ENCODE results near the gene PTH1R. TPM values are rescaled to one million over a fixed set of nuclear protein-coding genes. Genes with fewer than 3 reads are reported as not detected.

PTH1R gene
- polyA plus RNA-seq, 2 of the 4 experiments (the other 2 are of a cell fraction), result 0.45 to 0.53 TPM

- WGBS (ENCODE audit: missing lambda C conversion rate), result 82% methylated on average over 5 of the region's 6 CpGs
Measured at GRCh38 chr3:46894256-46894655, 16.7 kb downstream of the PTH1R start.

DNA sequence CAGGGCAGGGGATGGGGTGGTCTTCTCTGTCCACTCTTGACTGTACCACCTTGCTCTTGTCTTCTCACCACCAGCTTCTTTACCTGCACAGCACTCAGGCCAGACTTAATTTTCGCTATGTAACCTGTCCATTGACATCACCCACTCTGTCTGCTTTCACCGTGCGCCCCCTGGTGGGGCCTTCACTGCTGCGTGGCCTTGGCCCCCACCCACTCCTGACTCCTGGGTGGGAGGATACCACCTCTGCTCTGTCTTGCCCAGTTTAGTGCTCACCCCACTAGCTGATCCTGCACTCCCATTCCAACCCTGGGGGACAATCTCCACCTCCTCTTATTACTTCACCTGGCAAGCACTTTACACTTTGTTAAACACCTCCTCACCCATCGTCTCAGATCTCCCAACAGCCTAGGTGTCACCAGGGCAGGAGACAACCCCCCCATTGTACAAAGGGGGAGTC, 17.7 kb downstream of the PTH1R start:
- Histone ChIP-seq H3K9me3 (no peaks in the 10 kb centered on the region), H3K4me3 (no peak overlapping the region), H3K4me1 (peaks cover 9% of the 10 kb centered on the region; the same call in 1 of the 3 replicates), H3K4me2 (peak overlapping the region; percentile 18; the same call in 1 of the 3 replicates), H3K27ac (no peak overlapping the region)
- CTCF ChIA-PET, result interaction anchor here (0.6 to 5.3 kb wide), 27 partner anchors 9 to 1710 kb away, joined by 3 to 46 read pairs (median 5); partner anchors contain the start of genes MYL3, PTH1R and TMIE
- DNase-seq (ENCODE audit: low read depth in 1 of 2, low spot score in 1 of 2), result peak; percentile 53 to 58
- no peak for TF ChIP-seq NPAS2 (CRISPR knock-in tag; IDR thresholded peaks at IDR 0.05; ENCODE audit: borderline replicate concordance)
- TF ChIP-seq, protein P1, sequence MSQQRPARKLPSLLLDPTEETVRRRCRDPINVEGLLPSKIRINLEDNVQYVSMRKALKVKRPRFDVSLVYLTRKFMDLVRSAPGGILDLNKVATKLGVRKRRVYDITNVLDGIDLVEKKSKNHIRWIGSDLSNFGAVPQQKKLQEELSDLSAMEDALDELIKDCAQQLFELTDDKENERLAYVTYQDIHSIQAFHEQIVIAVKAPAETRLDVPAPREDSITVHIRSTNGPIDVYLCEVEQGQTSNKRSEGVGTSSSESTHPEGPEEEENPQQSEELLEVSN (IDR thresholded peaks at IDR 0.05; ENCODE audit: borderline replicate concordance, low read depth), result no peak
- TF ChIP-seq TFCP2L1 (CRISPR knock-in tag; IDR thresholded peaks at IDR 0.05), result no peak
- TF ChIP-seq GATA3 (IDR thresholded peaks at IDR 0.05; ENCODE audit: borderline replicate concordance), result no peak
- TF ChIP-seq, protein P2, sequence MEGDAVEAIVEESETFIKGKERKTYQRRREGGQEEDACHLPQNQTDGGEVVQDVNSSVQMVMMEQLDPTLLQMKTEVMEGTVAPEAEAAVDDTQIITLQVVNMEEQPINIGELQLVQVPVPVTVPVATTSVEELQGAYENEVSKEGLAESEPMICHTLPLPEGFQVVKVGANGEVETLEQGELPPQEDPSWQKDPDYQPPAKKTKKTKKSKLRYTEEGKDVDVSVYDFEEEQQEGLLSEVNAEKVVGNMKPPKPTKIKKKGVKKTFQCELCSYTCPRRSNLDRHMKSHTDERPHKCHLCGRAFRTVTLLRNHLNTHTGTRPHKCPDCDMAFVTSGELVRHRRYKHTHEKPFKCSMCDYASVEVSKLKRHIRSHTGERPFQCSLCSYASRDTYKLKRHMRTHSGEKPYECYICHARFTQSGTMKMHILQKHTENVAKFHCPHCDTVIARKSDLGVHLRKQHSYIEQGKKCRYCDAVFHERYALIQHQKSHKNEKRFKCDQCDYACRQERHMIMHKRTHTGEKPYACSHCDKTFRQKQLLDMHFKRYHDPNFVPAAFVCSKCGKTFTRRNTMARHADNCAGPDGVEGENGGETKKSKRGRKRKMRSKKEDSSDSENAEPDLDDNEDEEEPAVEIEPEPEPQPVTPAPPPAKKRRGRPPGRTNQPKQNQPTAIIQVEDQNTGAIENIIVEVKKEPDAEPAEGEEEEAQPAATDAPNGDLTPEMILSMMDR (IDR thresholded peaks at IDR 0.05), result peak; percentile 67
- TF ChIP-seq SMC3 (IDR thresholded peaks at IDR 0.05), result peak; percentile 78
- no peak for TF ChIP-seq RCOR1 (IDR thresholded peaks at IDR 0.05; ENCODE audit: low read depth, low read length)
- peak; percentile 62 to 75 for TF ChIP-seq RAD21 (conservative IDR thresholded peaks at IDR 0.05 in 1 of 2, IDR thresholded peaks at IDR 0.05 in 1 of 2)
- TF ChIP-seq MAZ (IDR thresholded peaks at IDR 0.05; ENCODE audit: borderline replicate concordance, low read depth, low read length), result no peak
- peak; percentile 48 to 72; a peak in 5 of 6 replicates for ATAC-seq
- no peak for FAIRE-seq
- WGBS (ENCODE audit: missing lambda C conversion rate), result 17% methylated on average over 5 of the region's 5 CpGs
- POLR2A ChIA-PET, result no interaction called here

More at GRCh38 chr3:46894256-46894655, 16.7 kb downstream of the PTH1R start:
- DNase-seq (ENCODE audit: low read depth in 1 of 2, low spot score in 1 of 2) (no peak), FAIRE-seq (no peak), ATAC-seq (no peak)
- no peak overlapping the region for H3K4me2 ChIP-seq
- H3K4me1 ChIP-seq, result peaks cover 9% of the 10 kb centered on the region; the same call in 1 of the 3 replicates
- H3K9me3 ChIP-seq, result no peaks in the 10 kb centered on the region
- H3K4me3 ChIP-seq, result no peak overlapping the region
- TF ChIP-seq SMC3 (IDR thresholded peaks at IDR 0.05) (no peak), HDAC2 (IDR thresholded peaks at IDR 0.05) (no peak), ESRRA (IDR thresholded peaks at IDR 0.05; ENCODE audit: borderline replicate concordance, low read length) (no peak), BHLHE40 (IDR thresholded peaks at IDR 0.05; ENCODE audit: low read depth, low read length) (no peak), HOXB5 (CRISPR knock-in tag; IDR thresholded peaks at IDR 0.05) (no peak), EP300 (IDR thresholded peaks at IDR 0.05) (no peak), FOXS1 (CRISPR knock-in tag; IDR thresholded peaks at IDR 0.05) (no peak), ZFP36 (IDR thresholded peaks at IDR 0.05; ENCODE audit: borderline replicate concordance, partially characterized antibody) (no peak), RFX5 (IDR thresholded peaks at IDR 0.05) (no peak), HOXB13 (CRISPR knock-in tag; IDR thresholded peaks at IDR 0.05; ENCODE audit: low read depth) (no peak), HOXA7 (CRISPR knock-in tag; IDR thresholded peaks at IDR 0.05) (no peak)
- TF ChIP-seq, protein P3, sequence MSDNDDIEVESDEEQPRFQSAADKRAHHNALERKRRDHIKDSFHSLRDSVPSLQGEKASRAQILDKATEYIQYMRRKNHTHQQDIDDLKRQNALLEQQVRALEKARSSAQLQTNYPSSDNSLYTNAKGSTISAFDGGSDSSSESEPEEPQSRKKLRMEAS (IDR thresholded peaks at IDR 0.05), result no peak
- TF ChIP-seq, protein P4, sequence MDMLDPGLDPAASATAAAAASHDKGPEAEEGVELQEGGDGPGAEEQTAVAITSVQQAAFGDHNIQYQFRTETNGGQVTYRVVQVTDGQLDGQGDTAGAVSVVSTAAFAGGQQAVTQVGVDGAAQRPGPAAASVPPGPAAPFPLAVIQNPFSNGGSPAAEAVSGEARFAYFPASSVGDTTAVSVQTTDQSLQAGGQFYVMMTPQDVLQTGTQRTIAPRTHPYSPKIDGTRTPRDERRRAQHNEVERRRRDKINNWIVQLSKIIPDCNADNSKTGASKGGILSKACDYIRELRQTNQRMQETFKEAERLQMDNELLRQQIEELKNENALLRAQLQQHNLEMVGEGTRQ (IDR thresholded peaks at IDR 0.05), result no peak
- TF ChIP-seq, protein P5, sequence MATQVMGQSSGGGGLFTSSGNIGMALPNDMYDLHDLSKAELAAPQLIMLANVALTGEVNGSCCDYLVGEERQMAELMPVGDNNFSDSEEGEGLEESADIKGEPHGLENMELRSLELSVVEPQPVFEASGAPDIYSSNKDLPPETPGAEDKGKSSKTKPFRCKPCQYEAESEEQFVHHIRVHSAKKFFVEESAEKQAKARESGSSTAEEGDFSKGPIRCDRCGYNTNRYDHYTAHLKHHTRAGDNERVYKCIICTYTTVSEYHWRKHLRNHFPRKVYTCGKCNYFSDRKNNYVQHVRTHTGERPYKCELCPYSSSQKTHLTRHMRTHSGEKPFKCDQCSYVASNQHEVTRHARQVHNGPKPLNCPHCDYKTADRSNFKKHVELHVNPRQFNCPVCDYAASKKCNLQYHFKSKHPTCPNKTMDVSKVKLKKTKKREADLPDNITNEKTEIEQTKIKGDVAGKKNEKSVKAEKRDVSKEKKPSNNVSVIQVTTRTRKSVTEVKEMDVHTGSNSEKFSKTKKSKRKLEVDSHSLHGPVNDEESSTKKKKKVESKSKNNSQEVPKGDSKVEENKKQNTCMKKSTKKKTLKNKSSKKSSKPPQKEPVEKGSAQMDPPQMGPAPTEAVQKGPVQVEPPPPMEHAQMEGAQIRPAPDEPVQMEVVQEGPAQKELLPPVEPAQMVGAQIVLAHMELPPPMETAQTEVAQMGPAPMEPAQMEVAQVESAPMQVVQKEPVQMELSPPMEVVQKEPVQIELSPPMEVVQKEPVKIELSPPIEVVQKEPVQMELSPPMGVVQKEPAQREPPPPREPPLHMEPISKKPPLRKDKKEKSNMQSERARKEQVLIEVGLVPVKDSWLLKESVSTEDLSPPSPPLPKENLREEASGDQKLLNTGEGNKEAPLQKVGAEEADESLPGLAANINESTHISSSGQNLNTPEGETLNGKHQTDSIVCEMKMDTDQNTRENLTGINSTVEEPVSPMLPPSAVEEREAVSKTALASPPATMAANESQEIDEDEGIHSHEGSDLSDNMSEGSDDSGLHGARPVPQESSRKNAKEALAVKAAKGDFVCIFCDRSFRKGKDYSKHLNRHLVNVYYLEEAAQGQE (IDR thresholded peaks at IDR 0.05), result no peak
- ChIA-PET POLR2A (interaction anchor here (0.7 kb wide), 2 partner anchors 26 to 188 kb away, joined by 5 to 10 read pairs; no protein-coding TSS in a partner anchor), CTCF (interaction anchor here (0.9 to 5.3 kb wide), 15 partner anchors 9 to 382 kb away, joined by 3 to 46 read pairs (median 8); partner anchors contain the start of genes MYL3 and TMIE)
- H3K27ac ChIP-seq, result no peak overlapping the region
